HepG2 (cell line): ENCODE results near the gene PALM3. TPM values are rescaled to one million over a fixed set of nuclear protein-coding genes. Genes with fewer than 3 reads are reported as not detected.
"Not testable (repeated sequence)": the region's sequence is repeated elsewhere in the genome, so short reads cannot be mapped to it uniquely, and the experiment has no call there.

ENCODE experiments used
- ATAC-seq: fragments of 200-7000 bp; cut with Tn5 transposase; 3 replicates; pipeline ENCODE4 v1.9.1; 2020; ENCODE audit warnings: mild to moderate bottlenecking, moderate library complexity
- BruUV-seq: library from RNA; stranded (reverse); fragments of 400-500 nt; replicated peaks from 2 replicates; lab custom pipeline; 2021; lab: Mats Ljungman, UMichigan
- CTCF ChIA-PET: fragments of 300-600 bp; formaldehyde crosslinking; extraction: SDS; loops from one replicate; lab custom pipeline; 2021; ENCODE audit warnings: low total read pairs, inconsistent platforms, low intra/inter-chr PET ratio; lab: Yijun Ruan, JAX
- POLR2A ChIA-PET: fragments of 350-600 bp; sonication (Branson Sonifier 250); formaldehyde crosslinking; loops from one replicate; lab custom pipeline; 2020; ENCODE audit warnings: antibody characterized with exemption, inconsistent platforms; lab: Yijun Ruan, JAX
- DNase-seq: peaks from one replicate; pipeline ENCODE4 v3.0.0-alpha.2; 2015; ENCODE audit warnings: low spot score
- FAIRE-seq: peaks from 3 replicates; lab custom pipeline; 2011; peaks lifted over from hg19 to GRCh38; lab: Jason Lieb, UNC
- H2AFZ ChIP-seq: one replicate; pipeline ENCODE4 v1.6.1; 2011; ENCODE audit warnings: low read length, inconsistent platforms
- H3K27ac ChIP-seq: fragments of 300-600 bp; 3 replicates; pipeline ENCODE4 v1.8.0; 2011; ENCODE audit warnings: mixed run types, mild to moderate bottlenecking, mixed read lengths, low read length, inconsistent platforms; ENCODE audit not compliant: insufficient read depth; ENCODE audit errors: extremely low read length
- H3K27me3 ChIP-seq, 2 experiments: fragments of 200-600 bp in 1 of 2; 2 replicates in 1 of 2; 3 replicates in 1 of 2; pipeline versions ENCODE4 v1.6.0 to v1.8.0; 2011; ENCODE audit warnings: low read length in 2 of 2, mild to moderate bottlenecking in 2 of 2, moderate library complexity in 2 of 2, inconsistent platforms in 1 of 2; ENCODE audit not compliant: insufficient read depth in 2 of 2, control insufficient read depth in 1 of 2
- H3K36me3 ChIP-seq, 2 experiments: fragments of 200-600 bp in 1 of 2; replicated peaks in 1 of 2; 2 replicates in 1 of 2; 3 replicates in 1 of 2; pipeline versions ENCODE4 v1.5.1 to v1.8.0; 2011; ENCODE audit warnings: low read length in 2 of 2, inconsistent platforms in 1 of 2; ENCODE audit not compliant: insufficient read depth in 2 of 2, control insufficient read depth in 1 of 2
- H3K4me1 ChIP-seq: 2 replicates; pipeline ENCODE4 v1.5.1; 2012; ENCODE audit warnings: low read length, inconsistent platforms; ENCODE audit not compliant: insufficient read depth
- H3K4me2 ChIP-seq: 2 replicates; pipeline ENCODE4 v1.6.0; 2011; ENCODE audit warnings: low read depth, low read length, inconsistent platforms
- H3K4me3 ChIP-seq, 3 experiments: fragments of 200-600 bp in 1 of 3; sonication (generic), shearing (Covaris generic) in 1 of 3; replicated peaks in 1 of 3; 2 replicates each; pipeline ENCODE4 v1.5.1; 2011 to 2016; ENCODE audit warnings: low read length in 3 of 3, inconsistent platforms in 2 of 3, low read depth in 2 of 3, mild to moderate bottlenecking in 2 of 3, control low read depth in 1 of 3, mixed read lengths in 1 of 3; ENCODE audit not compliant: insufficient read depth in 1 of 3
- H3K79me2 ChIP-seq: one replicate; pipeline ENCODE4 v1.6.1; 2011; ENCODE audit warnings: low read length, inconsistent platforms; ENCODE audit not compliant: insufficient read depth
- H3K9ac ChIP-seq: 2 replicates; pipeline ENCODE4 v1.6.0; 2011; ENCODE audit warnings: mild to moderate bottlenecking, low read depth, low read length, inconsistent platforms; ENCODE audit not compliant: insufficient read depth
- H3K9me3 ChIP-seq: 2 replicates; pipeline ENCODE4 v1.5.1; 2012; ENCODE audit warnings: mild to moderate bottlenecking, low read length
- H4K20me1 ChIP-seq: 2 replicates; pipeline ENCODE4 v1.6.0; 2011; ENCODE audit warnings: inconsistent platforms, mild to moderate bottlenecking, low read length, moderate library complexity; ENCODE audit not compliant: insufficient read depth
- ZMYM2 ChIP-seq: sonication (generic); formaldehyde crosslinking; IDR thresholded peaks from 2 replicates; pipeline ENCODE4 v1.8.0; 2022; ENCODE audit warnings: mild to moderate bottlenecking, missing genetic modification reagents
- ZNF121 ChIP-seq: sonication (generic); formaldehyde crosslinking; IDR thresholded peaks from 2 replicates; pipeline ENCODE4 v1.5.0; 2020; ENCODE audit warnings: mild to moderate bottlenecking, missing genetic modification reagents
- ZNF768 ChIP-seq: sonication (generic); formaldehyde crosslinking; IDR thresholded peaks from 2 replicates; pipeline ENCODE4 v1.4.0; 2020; ENCODE audit warnings: missing genetic modification reagents
- WGBS: methylation state at CpG from one replicate; pipeline ENCODE4 v1.1.6; 2017; ENCODE audit warnings: low lambda C conversion rate; 5-methylcytosine and 5-hydroxymethylcytosine counted together
- in situ Hi-C: cut with HindIII; loops from 2 replicates; pipeline ENCODE4 v1.10.0; 2017; ENCODE audit warnings: low pct_unique_long_range_greater_than_20kb; ENCODE audit not compliant: extremely low pct_ligation_motif_present
- intact Hi-C: fragments of 100-400 bp; cut with micrococcal nuclease; formaldehyde crosslinking; loops from one replicate; pipeline ENCODE4 v1.10.0; 2022; ENCODE audit not compliant: unreplicated experiment
- polyA plus RNA-seq, 8 experiments: library from polyadenylated mRNA; depleted of rRNA in 3 of 8; stranded (reverse) in 7 of 8; unstranded in 1 of 8; fragments of >200 nt; fragmentation: Illumina TruSeq in 4 of 8; extraction: Trizol in 4 of 8; gene quantifications; 2 replicates each; pipeline versions ENCODE4 v1.2.1 to v1.2.3, GENCODE V29; 2011 to 2016; ENCODE audit warnings: low read depth in 4 of 8, missing spikeins in 1 of 8, mixed read lengths in 1 of 8; ENCODE audit not compliant: insufficient read depth in 1 of 8
- total RNA-seq, 5 experiments: library from RNA; depleted of rRNA; stranded (reverse); fragments of >200 nt; fragmentation: Illumina TruSeq; extraction: Trizol; gene quantifications; 2 replicates each; pipeline ENCODE4 v1.2.3, GENCODE V29; 2016; ENCODE audit warnings: low read depth in 1 of 5

Gene PALM3
- total and polyA plus RNA-seq, 2 of the 13 experiments (the other 11 are each of a cell fraction or from before 2014, with no cell fraction given): 0.79 to 2.4 TPM

- Histone ChIP-seq H3K4me1 (no peaks in the 10 kb centered on the region), H3K9me3 (peaks cover 4% of the 10 kb centered on the region), H3K4me2 (no peak overlapping the region), H3K9ac (no peak overlapping the region), H3K27me3 (no peaks in the 10 kb centered on the region), H3K27ac (no peak overlapping the region), H3K79me2 (no peaks in the 10 kb centered on the region), H4K20me1 (no peaks in the 10 kb centered on the region), H2AFZ (no peak overlapping the region), H3K4me3 (no peak overlapping the region), H3K36me3 (no peaks in the 10 kb centered on the region)
- no TSS peak for BruUV-seq
- TF ChIP-seq ZNF768 (peak; percentile 70; the same call in 1 of the 2 replicates), ZMYM2 (CRISPR knock-in tag) (no peak)
- in situ Hi-C loops: loop anchor here (25.0 kb wide), 1 partner anchor 290 kb away; the partner anchor contains the start of genes C19orf53 and MRI1
- intact Hi-C loops: no loop called here
- DNase-seq (no peak), ATAC-seq (no peak), FAIRE-seq (no peak)
- WGBS: no CpG with 5 or more reads among the region's 9 CpGs
- ChIA-PET POLR2A (interaction anchor here (1.6 kb wide), 1 partner anchor 7 kb away, joined by 3 read pairs; no protein-coding TSS in a partner anchor), CTCF (no interaction called here)
Observed at GRCh38 chr19:14051980-14052379, 9.9 kb downstream of the PALM3 start.

- not testable (repeated sequence) for BruUV-seq, ATAC-seq
Observed at GRCh38 chr19:14050961-14051360, 10.9 kb downstream of the PALM3 start.

More at GRCh38 chr19:14050961-14051360, 10.9 kb downstream of the PALM3 start:
- CTCF ChIA-PET, H3K36me3 ChIP-seq, H3K4me1 ChIP-seq, H2AFZ ChIP-seq, intact Hi-C loops, H3K4me3 ChIP-seq, H3K27ac ChIP-seq, H3K27me3 ChIP-seq, H4K20me1 ChIP-seq, DNase-seq, H3K9ac ChIP-seq, H3K9me3 ChIP-seq, H3K4me2 ChIP-seq, FAIRE-seq, H3K79me2 ChIP-seq: not testable (repeated sequence)
- in situ Hi-C loops: loop anchor here (25.0 kb wide), 1 partner anchor 289 kb away; the partner anchor contains the start of genes C19orf53 and MRI1
- TF ChIP-seq ZNF121 (CRISPR knock-in tag): 0 out of 2 replicates have a peak, but pooled peaks have one; percentile 21
- POLR2A ChIA-PET: interaction anchor here (1.6 kb wide), 1 partner anchor 8 kb away, joined by 3 read pairs; no protein-coding TSS in a partner anchor
- WGBS: 96% methylated on average over 10 of the region's 11 CpGs
